Uterus (tissue), 4 donors: ENCODE data around the gene CDC37. TPM values are rescaled to one million over a fixed set of nuclear protein-coding genes. Genes with fewer than 3 reads are reported as not detected.

Source experiments
- DNase-seq, 2 donors: peaks; one replicate each; pipeline ENCODE4 v3.0.0-alpha.2; 2019 to 2020
- H3K27ac ChIP-seq, 2 donors: fragments of 200-600 bp; sonication (generic); 1 replicate in 1 of 2; 2 replicates in 1 of 2; pipeline ENCODE4 v1.5.1; 2016 to 2018
- H3K27me3 ChIP-seq, 2 donors: fragments of 200-600 bp; sonication (generic); one replicate each; pipeline ENCODE4 v1.5.1; 2018 to 2019; ENCODE audit warnings: control low read depth in 1 of 2
- H3K36me3 ChIP-seq, 2 donors: fragments of 200-600 bp; sonication (generic); one replicate each; pipeline ENCODE4 v1.5.1; 2019; ENCODE audit warnings: control low read depth in 1 of 2
- H3K4me1 ChIP-seq, 2 donors: fragments of 200-600 bp; sonication (generic); one replicate each; pipeline ENCODE4 v1.5.1; 2018 to 2019; ENCODE audit warnings: control low read depth in 1 of 2
- H3K4me3 ChIP-seq, 2 donors: fragments of 200-600 bp; sonication (generic); 1 replicate in 1 of 2; 2 replicates in 1 of 2; pipeline ENCODE4 v1.5.1; 2018 to 2019; ENCODE audit warnings: mild to moderate bottlenecking in 1 of 2
- H3K9me3 ChIP-seq, 2 donors: fragments of 200-600 bp; sonication (generic); one replicate each; pipeline ENCODE4 v1.5.1; 2019; ENCODE audit warnings: control low read depth in 1 of 2
- CTCF ChIP-seq, 4 experiments: fragments of 200-600 bp in 2 of 4; fragments of 450-650 bp in 2 of 4; sonication (generic) in 2 of 4; IDR thresholded peaks; one replicate each; pipeline ENCODE4 v1.5.1; 2016 to 2019; ENCODE audit warnings: antibody characterized with exemption in 4 of 4, mild to moderate bottlenecking in 2 of 4, moderate library complexity in 1 of 4
- POLR2A ChIP-seq, 2 donors: fragments of 450-650 bp; IDR thresholded peaks; one replicate each; pipeline ENCODE4 v1.6.1; 2016; ENCODE audit warnings: antibody characterized with exemption in 2 of 2, mild to moderate bottlenecking in 1 of 2, moderate library complexity in 1 of 2
- intact Hi-C: fragments of 100-400 bp; cut with DNase I; formaldehyde crosslinking; loops from one replicate; pipeline ENCODE4 v1.15.1; 2023; ENCODE audit warnings: low total_unique reads
- microRNA counts, 2 donors: library from miRNA; unstranded; fragments of <30 nt; microRNA quantifications; one replicate each; lab custom pipeline; 2016 to 2017
- microRNA-seq: library from miRNA; unstranded; fragments of <30 nt; microRNA quantifications from one replicate; pipeline ENCODE4, GENCODE V29; 2016; ENCODE audit warnings: borderline microRNAs expressed, borderline replicate concordance
- total RNA-seq, 4 donors: library from RNA; depleted of rRNA in 3 of 4; stranded (reverse); fragments of >200 nt in 3 of 4; gene quantifications; one replicate each; pipeline versions ENCODE4 v1.1.0 to v1.2.4, GENCODE V29; 2014 to 2023
- donor health status: DM: yes; HTN: yes; CAD: no.

The CDC37 gene
- total RNA-seq, 4 donors from 2014 or later: 41.5 to 163 (median 129) TPM

GRCh38 chr19:10343495-10343894 is 59.8 kb downstream of the CDC37 start:
- TF ChIP-seq POLR2A (IDR thresholded peaks at IDR 0.05) (no peak), CTCF (IDR thresholded peaks at IDR 0.05) (no peak)
- no peaks in the 10 kb centered on the region for H3K27me3 ChIP-seq
- H3K4me3 ChIP-seq: no peak overlapping the region
- no peaks in the 10 kb centered on the region for H3K9me3 ChIP-seq
- intact Hi-C loops: no loop called here
- no peaks in the 10 kb centered on the region for H3K36me3 ChIP-seq
- no peak for DNase-seq
- H3K27ac ChIP-seq: no peak overlapping the region
- no peaks in the 10 kb centered on the region for H3K4me1 ChIP-seq

MicroRNAs encoded within 50 kb of the gene (microRNA counts, 767-probe panel; counts per million panel counts)
- 0 counts per million in 2 donors for microRNA hsa-miR-1181 (lab: Ali Mortazavi, UCI)

Small RNA genes within 50 kb of the gene (microRNA-seq; reads per million reads assigned to microRNA genes)
- not detected for gene MIR1181

Other genes with a start within 250 kb of the CDC37 start
- 100 to 1,000 TPM in 1 of 4 donors, 10 to 100 TPM in 3; 37.6 to 134 (median 67.9) TPM for gene DNMT1, start 208.6 kb downstream of the CDC37 start, total RNA-seq
- 10 to 100 TPM in 3 of 4 donors, 1 to 10 TPM in 1; 1.3 to 32.5 (median 17.3) TPM for gene S1PR2, start 172.2 kb downstream of the CDC37 start, total RNA-seq
- gene MRPL4, start 151.3 kb downstream of the CDC37 start, total RNA-seq: 10 to 100 TPM; 18.2 to 56.9 (median 31.1) TPM
- 10 to 100 TPM in 3 of 4 donors, 1 to 10 TPM in 1; 6.5 to 32.8 (median 23.2) TPM for gene ICAM1, start 132.4 kb downstream of the CDC37 start, total RNA-seq
- gene ICAM4, start 116.6 kb downstream of the CDC37 start, total RNA-seq: under 1 TPM in 1 of 4 donors, not detected in 3; 0.41 TPM
- gene ICAM5, start 113.6 kb downstream of the CDC37 start, total RNA-seq: under 1 TPM in 3 of 4 donors, not detected in 1; 0.07 to 0.88 (median 0.29) TPM
- gene ZGLP1, start 93.7 kb downstream of the CDC37 start, total RNA-seq: 1 to 10 TPM in 2 of 4 donors, not detected in 2; 1.0 to 2.5 TPM
- gene FDX2, start 87.5 kb downstream of the CDC37 start, total RNA-seq: 10 to 100 TPM in 1 of 4 donors, 1 to 10 TPM in 3; 1.5 to 12.7 (median 4.9) TPM
- 10 to 100 TPM in 3 of 4 donors, 1 to 10 TPM in 1; 7.4 to 42.4 (median 16.4) TPM for gene RAVER1, start 70.0 kb downstream of the CDC37 start, total RNA-seq
- 10 to 100 TPM in 1 of 4 donors, 1 to 10 TPM in 3; 3.0 to 65.3 (median 6.2) TPM for gene ICAM3, start 63.9 kb downstream of the CDC37 start, total RNA-seq
- 100 to 1,000 TPM in 1 of 4 donors, 10 to 100 TPM in 3; 22.0 to 112 (median 67.8) TPM for gene TYK2, start 23.0 kb downstream of the CDC37 start, total RNA-seq
- 10 to 100 TPM in 1 of 4 donors, 1 to 10 TPM in 3; 3.2 to 10.6 (median 4.1) TPM for gene PDE4A, start 17.0 kb upstream of the CDC37 start, total RNA-seq
- gene KEAP1, start 99.8 kb upstream of the CDC37 start, total RNA-seq: 100 to 1,000 TPM in 1 of 4 donors, 10 to 100 TPM in 3; 39.7 to 127 (median 56.8) TPM
- gene S1PR5, start 113.9 kb upstream of the CDC37 start, total RNA-seq: 1 to 10 TPM in 2 of 4 donors, not detected in 2; 1.8 to 2.6 TPM
- 10 to 100 TPM in 2 of 4 donors, 1 to 10 TPM in 2; 4.4 to 22.1 (median 8.4) TPM for gene ATG4D, start 140.4 kb upstream of the CDC37 start, total RNA-seq
- 100 to 1,000 TPM in 1 of 4 donors, 10 to 100 TPM in 2, 1 to 10 TPM in 1; 9.0 to 152 (median 27.6) TPM for gene KRI1, start 162.5 kb upstream of the CDC37 start, total RNA-seq
- 10 to 100 TPM in 1 of 4 donors, 1 to 10 TPM in 3; 7.7 to 14.6 (median 7.8) TPM for gene CDKN2D, start 165.4 kb upstream of the CDC37 start, total RNA-seq
- gene AP1M2, start 183.8 kb upstream of the CDC37 start, total RNA-seq: 10 to 100 TPM in 2 of 4 donors, not detected in 2; 14.9 to 16.7 TPM
- 100 to 1,000 TPM in 1 of 4 donors, 10 to 100 TPM in 3; 38.5 to 107 (median 65.8) TPM for gene SLC44A2, start 222.0 kb upstream of the CDC37 start, total RNA-seq